ENCODE data around the gene PDE2A. TPM values are rescaled to one million over a fixed set of nuclear protein-coding genes. Genes with fewer than 3 reads are reported as not detected.

PDE2A gene
- total and polyA plus RNA-seq, 2 donors from 2014 or later: 12.6 to 42.0 TPM

DNA sequence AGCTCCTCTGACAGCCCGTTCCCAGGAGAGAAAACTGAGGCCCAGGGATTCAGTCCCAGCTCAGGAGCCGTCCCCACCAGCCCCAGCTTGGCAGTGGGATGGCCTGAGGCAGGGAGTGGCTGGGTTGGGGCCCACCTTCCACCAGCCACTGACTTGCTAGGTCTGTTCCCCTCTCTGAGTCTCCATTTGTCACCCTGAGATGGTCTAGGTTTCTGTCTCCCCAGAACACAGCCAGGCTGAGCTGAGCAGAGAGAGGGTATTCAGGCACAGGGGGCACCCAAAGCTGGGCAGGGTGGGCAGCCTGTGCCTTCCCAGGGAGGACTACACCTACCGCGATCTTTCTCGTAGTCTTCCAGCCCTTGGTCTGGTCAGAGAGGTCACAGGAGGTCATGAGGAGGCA is 95.7 kb downstream of the PDE2A start:
- Histone ChIP-seq H3K36me3 (ENCODE audit: control insufficient read depth in 2 of 3, insufficient read depth in 3 of 3, low read length in 3 of 3) (no peaks in the 10 kb centered on the region), H3K4me3 (ENCODE audit: low read length in 3 of 3) (no peak overlapping the region), H3K27me3 (ENCODE audit: control insufficient read depth, insufficient read depth, low read length) (no peaks in the 10 kb centered on the region), H3K27ac (ENCODE audit: low read depth in 2 of 2, low read length in 2 of 2) (no peak overlapping the region), H3K9ac (ENCODE audit: low read length in 3 of 3) (no peak overlapping the region), H3K4me1 (ENCODE audit: control insufficient read depth in 2 of 3, insufficient read depth in 2 of 3, low read depth in 1 of 3, low read length in 3 of 3) (no peaks in the 10 kb centered on the region), H3K9me3 (ENCODE audit: control insufficient read depth in 2 of 3, insufficient read depth in 1 of 3, low read length in 3 of 3) (no peaks in the 10 kb centered on the region)
- FAIRE-seq (no peak), DNase-seq (no peak)
- intact Hi-C loops (cut with DNase I): no loop called here
- TF ChIP-seq, protein P1, sequence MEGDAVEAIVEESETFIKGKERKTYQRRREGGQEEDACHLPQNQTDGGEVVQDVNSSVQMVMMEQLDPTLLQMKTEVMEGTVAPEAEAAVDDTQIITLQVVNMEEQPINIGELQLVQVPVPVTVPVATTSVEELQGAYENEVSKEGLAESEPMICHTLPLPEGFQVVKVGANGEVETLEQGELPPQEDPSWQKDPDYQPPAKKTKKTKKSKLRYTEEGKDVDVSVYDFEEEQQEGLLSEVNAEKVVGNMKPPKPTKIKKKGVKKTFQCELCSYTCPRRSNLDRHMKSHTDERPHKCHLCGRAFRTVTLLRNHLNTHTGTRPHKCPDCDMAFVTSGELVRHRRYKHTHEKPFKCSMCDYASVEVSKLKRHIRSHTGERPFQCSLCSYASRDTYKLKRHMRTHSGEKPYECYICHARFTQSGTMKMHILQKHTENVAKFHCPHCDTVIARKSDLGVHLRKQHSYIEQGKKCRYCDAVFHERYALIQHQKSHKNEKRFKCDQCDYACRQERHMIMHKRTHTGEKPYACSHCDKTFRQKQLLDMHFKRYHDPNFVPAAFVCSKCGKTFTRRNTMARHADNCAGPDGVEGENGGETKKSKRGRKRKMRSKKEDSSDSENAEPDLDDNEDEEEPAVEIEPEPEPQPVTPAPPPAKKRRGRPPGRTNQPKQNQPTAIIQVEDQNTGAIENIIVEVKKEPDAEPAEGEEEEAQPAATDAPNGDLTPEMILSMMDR (IDR thresholded peaks at IDR 0.05; ENCODE audit: borderline replicate concordance, extremely low read depth, insufficient read depth): no peak

DNA sequence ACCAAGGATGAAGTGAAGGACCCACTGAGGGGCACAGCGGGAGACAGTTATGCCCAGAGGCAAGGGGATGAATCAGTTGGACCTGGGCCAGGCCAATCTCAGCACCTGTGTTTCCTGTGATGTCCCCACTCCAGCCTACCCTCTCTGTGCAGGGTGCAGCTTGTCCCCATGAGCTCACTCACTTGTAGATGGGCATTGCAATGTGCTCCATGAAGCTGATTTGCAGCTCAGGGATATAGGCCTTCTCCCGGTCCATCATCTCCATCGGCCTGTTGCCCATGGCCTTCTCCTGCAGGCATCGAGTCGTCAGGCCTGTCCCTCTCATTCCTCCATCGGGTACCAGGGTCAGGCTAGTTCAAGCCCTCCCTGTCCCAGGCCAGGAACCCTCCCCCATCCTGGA is 96.2 kb downstream of the PDE2A start:
- intact Hi-C loops (cut with DNase I): no loop called here
- no peak overlapping the region for H3K9ac ChIP-seq (ENCODE audit: low read length in 3 of 3)
- no peaks in the 10 kb centered on the region for H3K27me3 ChIP-seq (ENCODE audit: control insufficient read depth, insufficient read depth, low read length)
- FAIRE-seq (no peak), DNase-seq (peak in 1 of 5 donors; percentile 24)
- H3K4me3 ChIP-seq (ENCODE audit: low read length in 3 of 3): no peak overlapping the region
- H3K4me1 ChIP-seq (ENCODE audit: control insufficient read depth in 2 of 3, insufficient read depth in 2 of 3, low read depth in 1 of 3, low read length in 3 of 3): no peaks in the 10 kb centered on the region
- H3K36me3 ChIP-seq (ENCODE audit: control insufficient read depth in 2 of 3, insufficient read depth in 3 of 3, low read length in 3 of 3): no peaks in the 10 kb centered on the region
- TF ChIP-seq, protein P1 (IDR thresholded peaks at IDR 0.05; ENCODE audit: borderline replicate concordance, extremely low read depth, insufficient read depth): no peak
- H3K27ac ChIP-seq (ENCODE audit: low read depth in 2 of 2, low read length in 2 of 2): no peak overlapping the region
- no peaks in the 10 kb centered on the region for H3K9me3 ChIP-seq (ENCODE audit: control insufficient read depth in 2 of 3, insufficient read depth in 1 of 3, low read length in 3 of 3)

DNA sequence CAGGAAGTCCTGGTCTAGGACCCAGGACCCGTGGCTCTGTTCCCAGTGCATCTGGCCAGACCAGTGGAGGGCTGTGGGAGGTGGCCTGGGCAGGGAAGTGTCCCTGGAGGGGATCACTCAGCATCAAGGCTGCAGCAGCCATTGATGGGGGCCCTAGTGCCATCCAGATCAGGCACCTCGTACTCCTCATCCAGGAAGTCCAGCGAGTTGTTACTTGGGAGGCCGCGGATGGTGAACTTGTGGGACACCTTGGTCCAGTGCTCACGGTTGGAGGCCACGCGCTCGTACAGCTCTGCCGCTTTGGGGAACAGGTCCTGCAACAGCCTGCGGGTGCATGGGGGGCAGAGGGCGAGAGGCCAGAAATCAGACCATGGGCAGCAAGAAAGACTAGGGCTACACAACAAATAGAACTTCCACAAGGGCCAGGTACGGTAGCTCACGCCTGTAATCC is 96.9 kb downstream of the PDE2A start:
- Histone ChIP-seq H3K9ac (ENCODE audit: low read length in 3 of 3) (no peak overlapping the region), H3K4me3 (ENCODE audit: low read length in 3 of 3) (no peak overlapping the region), H3K36me3 (ENCODE audit: control insufficient read depth in 2 of 3, insufficient read depth in 3 of 3, low read length in 3 of 3) (no peaks in the 10 kb centered on the region), H3K9me3 (ENCODE audit: control insufficient read depth in 2 of 3, insufficient read depth in 1 of 3, low read length in 3 of 3) (no peaks in the 10 kb centered on the region), H3K27me3 (ENCODE audit: control insufficient read depth, insufficient read depth, low read length) (no peaks in the 10 kb centered on the region), H3K27ac (ENCODE audit: low read depth in 2 of 2, low read length in 2 of 2) (no peak overlapping the region), H3K4me1 (ENCODE audit: control insufficient read depth in 2 of 3, insufficient read depth in 2 of 3, low read depth in 1 of 3, low read length in 3 of 3) (no peaks in the 10 kb centered on the region)
- no peak for FAIRE-seq
- no peak for DNase-seq
- TF ChIP-seq, protein P1 (IDR thresholded peaks at IDR 0.05; ENCODE audit: borderline replicate concordance, extremely low read depth, insufficient read depth): no peak
- intact Hi-C loops (cut with DNase I): no loop called here

DNA sequence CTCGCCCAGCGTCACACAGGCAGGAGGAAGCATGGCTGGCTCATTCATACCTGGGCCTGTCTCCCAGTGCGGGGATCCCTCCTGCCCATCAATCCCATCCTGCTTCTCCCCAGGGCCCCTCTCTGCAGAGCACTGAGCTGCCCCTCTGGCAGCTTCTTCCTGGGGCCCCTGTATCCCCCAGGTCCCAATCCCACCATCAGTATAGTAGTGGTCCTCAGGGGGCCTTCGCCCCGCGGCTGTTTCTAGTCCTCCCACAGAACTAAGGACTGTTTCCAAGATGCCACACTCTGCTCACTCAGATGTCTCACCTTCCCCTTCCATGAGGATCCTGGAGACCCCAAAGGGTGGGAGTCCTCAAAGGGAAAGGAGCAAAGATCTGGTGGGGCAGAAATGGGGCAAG is 97.6 kb downstream of the PDE2A start:
- FAIRE-seq: no peak
- Histone ChIP-seq H3K27ac (ENCODE audit: low read depth in 2 of 2, low read length in 2 of 2) (no peak overlapping the region), H3K9ac (ENCODE audit: low read length in 3 of 3) (no peak overlapping the region), H3K4me3 (ENCODE audit: low read length in 3 of 3) (no peak overlapping the region), H3K9me3 (ENCODE audit: control insufficient read depth in 2 of 3, insufficient read depth in 1 of 3, low read length in 3 of 3) (no peaks in the 10 kb centered on the region), H3K27me3 (ENCODE audit: control insufficient read depth, insufficient read depth, low read length) (no peaks in the 10 kb centered on the region), H3K36me3 (ENCODE audit: control insufficient read depth in 2 of 3, insufficient read depth in 3 of 3, low read length in 3 of 3) (no peaks in the 10 kb centered on the region), H3K4me1 (ENCODE audit: control insufficient read depth in 2 of 3, insufficient read depth in 2 of 3, low read depth in 1 of 3, low read length in 3 of 3) (no peaks in the 10 kb centered on the region)
- intact Hi-C loops (cut with DNase I): no loop called here
- no peak for DNase-seq
- TF ChIP-seq, protein P1 (IDR thresholded peaks at IDR 0.05; ENCODE audit: borderline replicate concordance, extremely low read depth, insufficient read depth): no peak
